Neural crest cell (in vitro differentiated cells): ENCODE measurements around the gene D2HGDH. TPM values are rescaled to one million over a fixed set of nuclear protein-coding genes. Genes with fewer than 3 reads are reported as not detected.

Experiments
- DNase-seq: peaks from one replicate; pipeline ENCODE4 v3.0.0; 2021; ENCODE audit warnings: low read depth, mixed read lengths, low spot score
- H3K27ac Mint-ChIP-seq: one replicate; pipeline ENCODE4 v1.8.0; 2021; ENCODE audit warnings: mild to moderate bottlenecking, mixed read lengths; ENCODE audit not compliant: unreplicated experiment
- H3K27me3 Mint-ChIP-seq: 2 replicates; pipeline ENCODE4 v1.8.0; 2021; ENCODE audit warnings: low read depth, mild to moderate bottlenecking, mixed read lengths
- H3K36me3 Mint-ChIP-seq: 2 replicates; pipeline ENCODE4 v1.8.0; 2021; ENCODE audit warnings: low read depth, mild to moderate bottlenecking, mixed read lengths
- H3K4me1 Mint-ChIP-seq: 2 replicates; pipeline ENCODE4 v1.8.0; 2021; ENCODE audit warnings: mixed read lengths
- H3K4me3 Mint-ChIP-seq: one replicate; pipeline ENCODE4 v1.8.0; 2021; ENCODE audit warnings: mild to moderate bottlenecking, mixed read lengths
- H3K9me3 Mint-ChIP-seq: 2 replicates; pipeline ENCODE4 v1.8.0; 2021; ENCODE audit warnings: mixed read lengths
- total RNA-seq: library from RNA; stranded (reverse); gene quantifications from 2 replicates; pipeline ENCODE4 v1.2.1, GENCODE V29; 2021
- TF ChIP-seq, protein P1 (sequence below): fragments of 200-600 bp; sonication (generic); conservative IDR thresholded peaks from 2 replicates; pipeline ENCODE4 v1.5.0; 2021; ENCODE audit warnings: antibody characterized with exemption, mild to moderate bottlenecking

D2HGDH gene
- total RNA-seq, 1 donor from 2014 or later, result 17.7 TPM

DNA sequence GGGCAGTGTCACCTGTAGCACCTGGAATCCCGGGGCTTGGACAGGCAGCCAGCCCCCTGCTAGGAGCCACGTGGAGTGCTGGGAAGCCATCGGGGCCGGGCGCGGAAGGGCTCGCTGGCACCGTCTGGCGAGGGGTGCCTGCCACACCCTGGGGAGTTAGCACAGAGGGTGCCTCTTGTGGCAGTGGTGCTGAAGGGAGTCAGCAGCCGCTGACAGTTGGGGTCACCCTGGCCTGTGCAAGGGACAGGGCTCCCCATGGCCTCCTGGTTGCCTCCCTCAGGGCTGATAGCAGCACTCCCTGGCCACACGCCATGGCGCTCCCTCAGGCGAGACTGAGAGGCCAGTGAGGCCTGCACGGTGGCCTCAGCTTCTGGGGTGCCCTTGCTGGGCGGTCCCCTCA lies 13.9 kb upstream of the D2HGDH start:
- H3K36me3 Mint-ChIP-seq, result peaks cover 52% of the 10 kb centered on the region
- H3K4me3 Mint-ChIP-seq, result no peak overlapping the region
- peaks cover 2% of the 10 kb centered on the region for H3K9me3 Mint-ChIP-seq
- DNase-seq, result no peak
- TF ChIP-seq, protein P1, sequence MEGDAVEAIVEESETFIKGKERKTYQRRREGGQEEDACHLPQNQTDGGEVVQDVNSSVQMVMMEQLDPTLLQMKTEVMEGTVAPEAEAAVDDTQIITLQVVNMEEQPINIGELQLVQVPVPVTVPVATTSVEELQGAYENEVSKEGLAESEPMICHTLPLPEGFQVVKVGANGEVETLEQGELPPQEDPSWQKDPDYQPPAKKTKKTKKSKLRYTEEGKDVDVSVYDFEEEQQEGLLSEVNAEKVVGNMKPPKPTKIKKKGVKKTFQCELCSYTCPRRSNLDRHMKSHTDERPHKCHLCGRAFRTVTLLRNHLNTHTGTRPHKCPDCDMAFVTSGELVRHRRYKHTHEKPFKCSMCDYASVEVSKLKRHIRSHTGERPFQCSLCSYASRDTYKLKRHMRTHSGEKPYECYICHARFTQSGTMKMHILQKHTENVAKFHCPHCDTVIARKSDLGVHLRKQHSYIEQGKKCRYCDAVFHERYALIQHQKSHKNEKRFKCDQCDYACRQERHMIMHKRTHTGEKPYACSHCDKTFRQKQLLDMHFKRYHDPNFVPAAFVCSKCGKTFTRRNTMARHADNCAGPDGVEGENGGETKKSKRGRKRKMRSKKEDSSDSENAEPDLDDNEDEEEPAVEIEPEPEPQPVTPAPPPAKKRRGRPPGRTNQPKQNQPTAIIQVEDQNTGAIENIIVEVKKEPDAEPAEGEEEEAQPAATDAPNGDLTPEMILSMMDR, result no peak
- no peaks in the 10 kb centered on the region for H3K27me3 Mint-ChIP-seq
- H3K4me1 Mint-ChIP-seq, result no peaks in the 10 kb centered on the region
- H3K27ac Mint-ChIP-seq, result no peak overlapping the region

DNA sequence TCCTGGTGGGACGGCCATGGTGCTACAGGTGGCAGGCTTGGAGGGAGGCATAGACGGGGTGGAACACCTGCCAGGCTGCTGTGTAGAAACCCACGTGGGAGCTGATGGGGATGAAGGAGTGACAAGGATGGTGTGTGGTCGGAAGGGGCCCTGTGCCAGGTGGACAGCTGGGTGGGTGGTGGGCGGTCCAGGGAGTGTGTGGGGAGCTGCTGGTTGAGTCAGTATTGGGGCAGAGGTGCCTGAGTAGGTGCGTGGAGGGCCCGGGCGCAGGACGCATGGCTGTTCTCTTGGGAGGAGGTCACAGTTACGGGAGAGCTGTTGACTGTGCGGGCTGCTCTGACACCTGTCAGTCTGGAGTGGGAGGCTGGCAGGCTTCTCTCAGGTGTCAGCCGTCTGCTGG lies 12.6 kb upstream of the D2HGDH start:
- Mint-ChIP-seq H3K36me3 (peaks cover 53% of the 10 kb centered on the region), H3K4me3 (no peak overlapping the region), H3K27ac (no peak overlapping the region), H3K27me3 (no peaks in the 10 kb centered on the region), H3K4me1 (no peaks in the 10 kb centered on the region), H3K9me3 (peaks cover 2% of the 10 kb centered on the region)
- TF ChIP-seq, protein P1, result no peak
- no peak for DNase-seq

DNA sequence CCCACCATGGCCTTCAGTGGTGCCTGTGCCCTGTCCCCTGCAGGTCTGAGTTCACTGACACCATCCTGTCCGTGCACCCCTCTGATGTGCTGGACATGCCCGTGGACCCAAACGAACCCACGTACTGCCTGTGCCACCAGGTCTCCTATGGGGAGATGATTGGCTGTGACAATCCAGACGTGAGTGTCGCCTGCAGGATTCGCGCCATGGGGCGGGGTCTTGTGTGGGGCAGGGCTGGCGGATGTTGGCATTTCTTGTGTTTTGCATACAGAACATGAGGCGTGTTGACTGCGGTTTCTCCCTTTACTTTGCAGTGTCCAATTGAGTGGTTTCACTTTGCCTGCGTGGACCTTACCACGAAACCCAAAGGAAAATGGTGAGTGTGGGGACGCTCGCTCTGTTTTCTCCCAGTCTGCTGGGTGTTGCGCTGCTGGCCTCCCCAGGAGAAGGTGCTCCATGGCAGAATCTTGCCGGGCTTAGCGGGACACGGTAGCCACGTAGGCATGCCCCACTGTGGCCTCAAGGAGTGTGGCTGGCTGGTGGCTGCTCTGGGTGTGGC lies 11.5 kb upstream of the D2HGDH start:
- H3K36me3 Mint-ChIP-seq, result peaks cover 51% of the 10 kb centered on the region
- H3K27ac Mint-ChIP-seq, result no peak overlapping the region
- peaks cover 2% of the 10 kb centered on the region for H3K9me3 Mint-ChIP-seq
- DNase-seq, result no peak
- no peaks in the 10 kb centered on the region for H3K4me1 Mint-ChIP-seq
- no peaks in the 10 kb centered on the region for H3K27me3 Mint-ChIP-seq
- TF ChIP-seq, protein P1, result no peak
- no peak overlapping the region for H3K4me3 Mint-ChIP-seq

DNA sequence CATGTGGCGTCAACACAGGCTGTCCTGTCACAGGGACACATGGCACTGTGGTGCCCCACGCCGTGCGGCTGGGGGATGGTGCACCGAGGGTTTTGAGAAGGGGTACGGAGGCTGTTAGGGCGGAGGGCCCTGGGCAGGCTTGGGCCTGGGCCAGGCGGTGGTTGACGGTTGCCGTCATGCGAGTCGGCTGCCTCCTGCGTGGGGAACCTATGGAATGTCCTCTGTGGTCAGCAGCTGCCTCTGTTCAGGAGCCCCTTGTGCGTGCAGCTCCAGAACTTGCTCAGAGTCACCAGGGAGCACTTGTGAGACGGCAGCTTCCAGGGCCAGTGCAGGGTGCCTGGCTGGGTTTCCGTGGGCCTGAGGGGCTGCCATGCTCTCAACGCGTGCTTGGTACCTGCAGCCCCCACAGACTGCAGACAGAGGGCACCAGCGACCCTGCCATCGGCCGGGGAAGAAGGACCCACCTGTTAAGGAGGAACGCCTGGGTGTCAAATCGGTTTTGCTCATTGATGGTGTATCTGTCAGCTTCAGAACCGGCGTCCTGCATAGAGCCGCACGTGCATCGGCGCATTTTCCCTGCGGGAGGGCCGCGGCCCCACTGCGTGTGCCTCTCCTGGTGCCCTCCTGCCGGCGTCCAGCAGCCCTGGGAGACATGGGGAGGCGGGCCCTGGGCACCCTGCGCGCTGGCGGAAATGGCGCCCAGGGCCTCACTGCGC lies 10.0 kb upstream of the D2HGDH start:
- Mint-ChIP-seq H3K27ac (no peak overlapping the region), H3K9me3 (peaks cover 2% of the 10 kb centered on the region), H3K4me1 (no peaks in the 10 kb centered on the region), H3K36me3 (peaks cover 48% of the 10 kb centered on the region), H3K4me3 (no peak overlapping the region), H3K27me3 (no peaks in the 10 kb centered on the region)
- no peak for DNase-seq
- TF ChIP-seq, protein P1, result no peak

DNA sequence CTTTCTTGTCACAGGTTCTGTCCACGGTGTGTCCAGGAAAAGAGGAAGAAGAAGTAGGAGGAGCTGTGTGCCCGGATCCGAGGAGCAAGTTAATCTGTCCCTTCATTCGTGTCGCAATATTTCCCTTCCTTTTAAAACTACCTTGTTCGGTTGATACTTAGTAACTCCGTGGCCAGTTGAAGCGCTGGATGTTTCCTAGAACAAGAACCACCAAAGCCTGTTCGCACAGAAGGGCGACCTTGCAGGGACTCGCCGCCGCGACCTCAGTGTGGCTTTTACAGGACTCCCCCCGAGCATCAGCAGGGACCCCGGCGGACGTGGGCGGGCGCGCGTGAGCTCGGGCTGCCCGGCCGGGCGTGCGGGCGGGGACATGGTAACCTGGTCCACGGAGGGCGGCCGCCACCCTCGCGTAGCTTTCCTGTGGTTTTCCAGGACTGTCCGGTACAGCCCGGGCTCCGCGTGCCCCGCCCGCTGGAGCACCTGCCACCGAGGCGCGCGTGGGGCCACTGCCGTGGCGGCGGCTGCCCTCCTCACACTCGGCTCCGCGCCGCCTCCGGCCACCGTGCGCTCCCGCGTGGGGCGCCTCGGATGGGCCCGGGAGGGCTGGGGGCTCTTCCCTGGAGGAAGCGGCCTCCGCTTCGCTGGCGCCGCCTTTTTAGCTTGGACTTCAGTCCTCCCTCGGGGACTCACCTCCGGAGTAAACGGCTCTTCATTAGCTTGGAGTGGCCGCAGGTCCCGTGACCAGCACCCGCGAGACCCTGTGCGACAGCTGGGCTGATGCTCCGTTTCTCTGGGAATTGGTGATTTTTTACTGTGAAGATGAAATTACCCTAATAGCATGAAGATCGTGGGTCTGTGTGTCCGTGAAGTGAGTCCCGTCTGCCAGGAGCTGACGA lies 9.2 kb upstream of the D2HGDH start:
- DNase-seq, result no peak
- Mint-ChIP-seq H3K4me3 (no peak overlapping the region), H3K36me3 (peaks cover 43% of the 10 kb centered on the region), H3K9me3 (peaks cover 2% of the 10 kb centered on the region), H3K27me3 (no peaks in the 10 kb centered on the region), H3K27ac (no peak overlapping the region), H3K4me1 (no peaks in the 10 kb centered on the region)
- TF ChIP-seq, protein P1, result no peak
